ENCODE measurements around the gene DLG2.
"Not testable (repeated sequence)": the region's sequence is repeated elsewhere in the genome, so short reads cannot be mapped to it uniquely, and the experiment has no call there.

The DLG2 gene

GRCh38 chr11:85348945-85349344 is 278.2 kb downstream of the DLG2 start:
- DNase-seq: no peak
- no peak for TF ChIP-seq CTCF (IDR thresholded peaks at IDR 0.05)
- Mint-ChIP-seq H3K27me3 (ENCODE audit: low read depth, poor library complexity) (peaks cover 4% of the 10 kb centered on the region), H3K4me3 (no peak overlapping the region), H3K9me3 (no peaks in the 10 kb centered on the region), H3K36me3 (ENCODE audit: low read depth) (no peaks in the 10 kb centered on the region), H3K4me1 (no peaks in the 10 kb centered on the region), H3K27ac (no peak overlapping the region)

GRCh38 chr11:85347291-85347690 is 279.9 kb downstream of the DLG2 start:
- Mint-ChIP-seq H3K9me3 (no peaks in the 10 kb centered on the region), H3K36me3 (ENCODE audit: low read depth) (no peaks in the 10 kb centered on the region), H3K4me1 (no peaks in the 10 kb centered on the region), H3K27ac (no peak overlapping the region), H3K4me3 (no peak overlapping the region), H3K27me3 (ENCODE audit: low read depth, poor library complexity) (peaks cover 4% of the 10 kb centered on the region)
- no peak for TF ChIP-seq CTCF (IDR thresholded peaks at IDR 0.05)
- no peak for DNase-seq

DNA sequence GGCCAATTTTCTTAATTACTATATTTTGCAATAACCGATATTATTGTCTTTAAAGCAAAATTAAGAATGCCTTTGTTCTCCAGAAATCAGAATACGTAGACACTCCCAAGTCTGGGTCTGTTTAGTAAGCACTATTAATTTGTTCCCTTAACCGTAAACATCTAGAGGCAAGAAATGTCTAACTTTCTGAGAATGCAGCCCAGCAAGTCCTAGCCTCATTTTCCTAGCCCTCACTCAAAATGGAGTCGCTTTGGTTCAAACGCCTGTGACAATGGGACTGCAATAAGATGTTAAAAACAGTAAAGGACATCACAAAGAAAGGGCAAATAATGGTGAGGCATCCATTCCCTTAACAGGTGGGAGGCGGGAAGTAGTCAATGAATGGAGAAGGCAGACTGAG is 280.7 kb downstream of the DLG2 start:
- no peaks in the 10 kb centered on the region for H3K4me1 Mint-ChIP-seq
- H3K36me3 Mint-ChIP-seq (ENCODE audit: low read depth): no peaks in the 10 kb centered on the region
- no peak for TF ChIP-seq CTCF (IDR thresholded peaks at IDR 0.05)
- H3K9me3 Mint-ChIP-seq: peaks cover 1% of the 10 kb centered on the region
- no peak overlapping the region for H3K27ac Mint-ChIP-seq
- no peak for DNase-seq
- peaks cover 4% of the 10 kb centered on the region for H3K27me3 Mint-ChIP-seq (ENCODE audit: low read depth, poor library complexity)
- no peak overlapping the region for H3K4me3 Mint-ChIP-seq

GRCh38 chr11:85340846-85341245 is 286.3 kb downstream of the DLG2 start:
- H3K27ac Mint-ChIP-seq; H3K9me3 Mint-ChIP-seq; DNase-seq; H3K4me3 Mint-ChIP-seq; H3K4me1 Mint-ChIP-seq; H3K27me3 Mint-ChIP-seq (ENCODE audit: low read depth, poor library complexity); H3K36me3 Mint-ChIP-seq (ENCODE audit: low read depth): not testable (repeated sequence)

- TF ChIP-seq CTCF (IDR thresholded peaks at IDR 0.05): no peak
- Mint-ChIP-seq H3K4me1 (no peaks in the 10 kb centered on the region), H3K36me3 (ENCODE audit: low read depth) (no peaks in the 10 kb centered on the region), H3K27me3 (ENCODE audit: low read depth, poor library complexity) (no peaks in the 10 kb centered on the region), H3K27ac (no peak overlapping the region), H3K9me3 (no peaks in the 10 kb centered on the region), H3K4me3 (no peak overlapping the region)
- DNase-seq: no peak
Measured at GRCh38 chr11:85318573-85318972, 308.6 kb downstream of the DLG2 start.

- H3K27ac Mint-ChIP-seq: no peak overlapping the region
- no peaks in the 10 kb centered on the region for H3K27me3 Mint-ChIP-seq (ENCODE audit: low read depth, poor library complexity)
Measured at GRCh38 chr11:85316967-85317366, 310.2 kb downstream of the DLG2 start.

More at GRCh38 chr11:85316967-85317366, 310.2 kb downstream of the DLG2 start:
- Mint-ChIP-seq H3K4me1 (no peaks in the 10 kb centered on the region), H3K4me3 (no peak overlapping the region), H3K9me3 (no peaks in the 10 kb centered on the region), H3K36me3 (ENCODE audit: low read depth) (no peaks in the 10 kb centered on the region)
- no peak for TF ChIP-seq CTCF (IDR thresholded peaks at IDR 0.05)
- DNase-seq: no peak

All from nephron progenitor cell (in vitro differentiated cells).